Dedifferentiated amniotic fluid mesenchymal stem cell (primary cell): ENCODE results near the gene ATG2B.

Experiments
- DNase-seq: peaks from one replicate; pipeline ENCODE4 v3.0.0-alpha.2; 2016; ENCODE audit errors: extremely low spot score

ATG2B gene

DNA sequence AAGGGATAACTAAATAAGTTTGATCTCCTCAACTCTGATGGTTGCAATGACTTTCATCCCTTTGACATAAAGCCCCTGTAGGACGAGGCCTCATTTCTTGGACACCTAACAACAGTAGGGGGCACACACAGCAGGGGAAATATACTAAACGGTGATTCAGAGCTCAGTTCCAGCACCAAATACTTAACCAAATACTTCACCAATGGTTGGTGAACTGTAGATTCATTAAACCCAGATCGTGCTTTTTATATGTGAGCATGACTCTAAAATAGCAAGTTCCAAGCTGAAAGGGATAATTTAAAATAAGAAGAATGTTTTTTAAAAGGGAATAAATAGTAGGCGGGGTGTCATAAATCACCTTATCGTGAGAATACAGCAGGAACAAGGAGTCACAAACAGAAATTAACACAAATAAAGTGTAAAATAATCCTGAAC, 53.2 kb downstream of the ATG2B start:
- DNase-seq, result no peak

DNA sequence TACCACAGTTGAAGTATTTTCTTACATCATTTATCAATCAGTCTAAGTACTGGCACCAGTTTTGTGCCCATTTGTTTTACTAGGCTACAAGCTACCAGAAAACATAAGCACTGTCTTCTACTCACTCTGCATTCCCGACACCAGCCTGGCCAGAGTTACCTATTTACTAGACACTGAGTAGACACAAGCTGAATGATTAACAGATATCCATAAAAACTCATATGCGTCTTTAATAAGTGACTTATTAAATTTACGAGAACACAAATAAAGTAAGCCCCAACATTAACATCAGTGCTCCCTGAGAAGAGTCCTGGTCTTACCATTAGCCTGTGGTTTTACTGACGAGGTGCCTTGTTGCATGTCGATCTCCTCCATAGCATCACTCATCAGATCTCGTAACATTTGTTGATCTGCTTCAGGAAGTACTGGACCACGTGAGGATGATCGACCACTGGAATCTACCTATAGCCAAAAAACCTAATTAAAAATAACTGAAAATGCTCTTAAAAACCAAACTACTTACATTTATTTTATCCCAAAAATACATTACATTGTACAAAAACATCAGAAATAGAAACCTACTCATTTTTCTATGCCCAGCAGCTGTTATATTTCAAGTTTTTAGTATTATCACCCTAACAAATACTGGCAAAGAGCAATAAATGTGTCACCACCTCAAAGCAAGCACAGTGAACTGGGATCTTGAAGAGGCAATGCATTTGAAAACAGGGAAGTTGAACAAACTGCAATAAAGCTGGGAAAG, 53.8 kb downstream of the ATG2B start:
- no peak for DNase-seq

DNA sequence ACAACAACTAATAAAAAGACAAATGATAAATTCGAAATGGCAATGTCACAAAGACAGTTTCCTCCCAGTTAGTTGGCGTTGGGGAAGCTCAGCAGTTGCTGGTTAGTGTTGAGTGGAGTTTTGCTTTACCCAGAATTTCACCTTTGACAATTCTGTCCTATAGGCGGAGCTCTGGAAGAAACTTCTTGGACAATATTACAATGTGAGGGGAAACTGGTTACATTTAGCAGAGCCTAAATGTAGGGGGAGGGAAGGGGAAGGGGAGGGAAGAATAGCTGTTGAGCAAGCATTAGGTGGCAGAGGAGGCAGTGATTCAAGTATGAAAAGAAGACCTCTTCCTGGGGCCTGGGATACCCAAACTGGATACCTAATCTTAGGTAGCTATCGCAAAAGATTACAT, 55.7 kb downstream of the ATG2B start:
- DNase-seq, result no peak

DNA sequence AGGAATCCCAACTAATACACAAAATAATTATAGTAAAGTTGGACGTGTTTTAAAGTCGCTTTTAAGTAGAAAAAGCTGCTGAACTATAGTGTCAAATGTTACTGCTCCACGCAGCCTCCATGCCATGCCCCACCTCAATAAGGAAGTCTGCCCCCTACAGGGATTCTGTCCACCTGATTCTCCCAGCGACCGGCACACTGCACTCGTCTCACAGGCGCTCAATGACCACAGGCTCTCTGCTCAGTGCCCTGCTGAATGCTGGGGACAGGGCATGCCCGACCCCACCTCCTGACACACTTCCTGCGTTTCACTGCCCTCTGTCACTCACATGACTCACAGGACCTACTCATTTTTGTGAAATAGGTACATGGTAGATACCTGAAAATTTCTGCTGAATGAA, 58.2 kb downstream of the ATG2B start:
- DNase-seq, result no peak

DNA sequence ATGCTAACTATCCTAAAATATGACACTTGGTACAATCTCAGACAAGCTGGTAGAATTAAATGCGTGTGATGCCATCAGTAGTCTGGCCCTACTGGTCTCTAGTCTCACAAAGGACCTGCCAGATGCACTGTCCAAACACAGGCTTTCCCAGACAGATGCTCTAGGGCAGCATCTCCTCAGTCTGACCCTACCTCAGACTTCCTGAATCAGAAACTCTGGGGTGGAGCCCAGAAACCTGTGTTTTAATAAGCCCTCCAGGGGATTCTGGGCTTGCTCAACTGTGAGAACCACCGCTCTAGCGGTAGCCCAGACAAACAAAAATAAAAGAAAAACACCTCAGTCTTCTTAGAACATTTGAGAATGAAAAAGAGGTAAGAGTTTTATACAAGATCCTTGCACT, 59.2 kb downstream of the ATG2B start:
- no peak for DNase-seq

DNA sequence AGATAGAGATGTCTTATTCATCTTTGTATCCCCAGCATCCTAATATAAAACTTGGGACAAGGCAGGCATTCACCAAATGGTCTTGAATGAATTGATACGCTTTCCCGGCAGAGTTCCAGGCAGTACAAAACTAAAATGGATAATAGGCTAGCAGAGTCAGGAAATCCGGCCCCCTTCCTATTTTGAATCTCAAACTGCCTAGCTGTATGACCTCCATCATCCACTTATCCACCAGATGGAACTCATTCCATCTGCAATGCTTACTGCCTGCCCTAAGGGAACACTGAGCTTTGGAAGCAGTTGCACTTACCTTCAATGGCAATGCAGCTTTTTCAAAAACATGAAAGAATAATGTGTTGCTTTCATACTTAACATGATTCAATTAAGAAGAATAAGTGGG, 63.7 kb downstream of the ATG2B start:
- DNase-seq, result no peak

DNA sequence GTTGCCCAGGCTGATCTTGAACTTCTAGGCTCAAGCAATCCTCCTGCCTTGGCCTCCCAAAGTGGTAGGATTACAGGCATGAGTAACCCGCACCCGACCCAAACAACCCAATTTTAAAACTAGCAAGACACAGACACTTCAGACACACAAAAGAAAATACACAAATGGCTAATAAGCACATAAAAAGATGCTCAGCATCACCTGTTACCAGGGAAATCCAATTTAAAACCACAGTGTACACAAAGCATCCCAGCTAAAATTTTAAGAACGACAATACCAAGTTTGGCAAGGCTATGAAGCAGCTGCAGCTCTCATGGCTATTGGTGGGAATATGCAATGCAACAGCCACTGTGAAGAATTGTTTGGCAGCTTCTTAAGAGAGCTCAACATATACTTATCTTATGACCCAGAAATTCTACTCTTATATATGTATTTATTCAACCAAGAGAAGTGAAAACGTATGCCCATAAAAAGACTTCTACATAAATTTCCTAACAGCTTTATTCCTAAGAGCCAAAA, 65.1 kb downstream of the ATG2B start:
- no peak for DNase-seq

DNA sequence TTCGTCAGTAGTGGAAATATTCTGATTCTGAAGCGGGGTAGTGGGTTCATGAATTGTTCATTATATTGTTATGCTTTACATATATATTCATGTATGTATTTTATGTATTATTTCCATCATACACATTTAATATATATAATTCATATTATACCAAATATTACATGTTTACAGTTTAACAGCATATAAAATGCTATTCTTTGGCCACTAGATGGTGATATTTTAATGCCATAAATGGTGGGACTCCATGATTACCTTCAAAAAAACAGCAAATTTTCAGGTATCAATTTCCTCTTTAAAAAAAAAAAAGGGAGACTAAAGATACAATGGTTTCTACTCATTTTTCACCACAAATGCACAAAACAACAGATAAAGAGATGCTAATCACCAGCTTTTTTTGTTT, 66.1 kb downstream of the ATG2B start:
- peak; percentile 27 for DNase-seq

DNA sequence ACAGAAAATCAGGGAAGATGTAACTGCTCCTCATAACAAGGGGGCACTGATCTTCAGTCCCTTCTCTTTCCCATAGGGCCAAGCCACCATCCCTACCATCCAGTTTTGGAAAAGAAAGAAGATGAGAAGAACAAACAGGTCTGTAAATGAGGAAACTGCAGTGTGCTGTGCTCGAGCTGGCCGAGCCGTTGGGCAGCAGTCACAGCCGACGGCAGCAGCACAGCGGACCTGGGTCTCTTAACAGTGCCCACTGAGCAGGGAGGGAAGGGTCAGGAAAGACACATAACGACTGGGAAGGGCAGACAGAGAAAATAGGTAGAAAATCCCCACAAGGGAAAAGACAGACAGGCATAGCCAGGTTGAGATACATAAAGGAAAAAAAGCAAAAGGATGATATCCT, 68.9 kb downstream of the ATG2B start:
- DNase-seq, result no peak

DNA sequence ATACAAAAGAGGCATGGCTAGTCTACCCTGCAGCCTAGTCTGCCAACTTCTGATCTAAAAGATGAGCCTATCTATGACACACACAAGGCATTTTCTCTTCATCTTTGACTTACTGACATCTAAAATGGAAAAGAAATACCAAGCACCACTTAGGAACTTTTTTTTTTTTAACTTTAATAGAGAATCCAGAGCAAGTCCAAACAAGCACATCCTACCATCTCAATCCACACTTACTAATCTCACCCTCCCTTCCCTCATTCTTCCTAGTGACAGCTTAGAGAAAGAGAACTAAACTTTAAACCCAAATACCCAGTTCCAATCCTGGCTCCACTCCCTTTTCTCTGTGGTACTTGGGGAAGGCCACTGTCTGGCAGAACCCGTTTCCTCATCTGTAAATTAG, 75.3 kb downstream of the ATG2B start:
- DNase-seq, result no peak

DNA sequence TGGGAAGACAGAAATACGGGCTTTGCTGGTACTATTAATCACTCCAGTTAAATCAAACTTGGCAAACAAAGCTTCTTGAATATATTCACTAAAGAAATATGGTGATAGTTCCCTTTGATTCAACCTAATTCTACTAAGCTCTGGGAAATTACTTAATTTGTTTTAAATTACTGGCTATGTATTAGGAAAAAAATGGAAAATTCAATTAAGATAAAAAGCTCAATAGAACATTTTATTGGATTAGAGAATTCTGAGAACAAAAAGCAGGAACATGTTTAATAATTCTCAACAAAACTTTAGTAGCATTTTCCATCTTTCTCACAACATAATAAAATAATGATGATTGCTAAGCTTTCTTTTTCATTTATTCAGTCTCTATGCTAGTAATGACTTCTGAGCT, 76.9 kb downstream of the ATG2B start:
- no peak for DNase-seq

DNA sequence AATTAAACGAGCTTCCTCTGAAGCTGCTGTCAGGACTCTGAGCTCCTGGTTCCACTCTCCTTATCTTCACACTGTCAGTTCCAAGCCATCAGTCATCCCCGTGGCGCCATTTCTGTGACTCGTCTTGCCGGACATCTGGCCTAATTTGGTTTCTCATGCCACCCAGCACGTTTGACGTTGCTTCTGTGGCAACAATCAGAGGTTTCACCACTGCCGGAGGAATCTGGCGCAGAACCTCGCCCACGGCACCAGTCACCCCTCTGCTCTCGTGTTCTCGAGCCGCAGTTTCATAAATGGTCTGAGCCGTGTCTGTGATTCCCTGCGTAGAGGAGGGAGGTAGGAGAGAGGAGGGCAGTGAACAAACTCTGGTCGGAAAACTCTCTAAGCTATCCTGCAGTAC, 77.5 kb downstream of the ATG2B start:
- no peak for DNase-seq

DNA sequence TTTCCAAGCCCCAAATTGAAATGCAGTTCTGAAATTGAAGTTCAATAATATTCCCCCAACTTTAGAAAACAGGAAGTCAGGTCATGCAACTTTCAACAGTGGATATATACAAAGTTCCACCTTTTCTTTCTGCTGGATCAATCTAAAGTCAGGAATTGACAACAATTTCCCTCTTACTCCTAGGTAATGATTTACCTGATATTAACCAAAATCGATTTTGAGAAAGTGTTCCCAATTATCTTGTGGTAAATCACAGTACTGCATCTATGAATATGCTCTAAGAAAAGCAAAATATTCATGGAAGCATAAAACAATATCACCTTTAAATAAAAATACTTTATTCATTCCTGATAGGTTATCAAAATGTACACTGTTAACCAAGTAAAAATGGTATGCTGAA, 78.7 kb downstream of the ATG2B start:
- no peak for DNase-seq

DNA sequence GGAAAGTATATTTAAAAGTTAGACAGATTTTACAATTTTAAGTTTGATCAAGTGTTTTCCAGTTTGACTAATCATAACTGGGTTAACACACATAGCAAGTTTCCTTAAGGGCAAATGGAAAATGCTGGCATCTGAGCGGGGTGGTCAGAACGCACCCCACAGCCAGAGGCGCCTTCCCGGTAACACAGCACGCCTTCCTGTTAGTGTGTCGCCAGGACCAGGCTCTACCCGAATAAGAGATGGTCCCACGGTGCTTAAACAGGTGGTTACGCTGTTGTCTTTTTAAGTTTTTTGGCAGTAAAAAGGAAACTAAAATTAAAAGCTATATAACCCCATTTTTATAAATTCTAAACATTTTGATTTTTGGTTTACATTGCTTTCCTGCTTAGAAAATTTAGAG, 79.1 kb downstream of the ATG2B start:
- DNase-seq, result no peak

DNA sequence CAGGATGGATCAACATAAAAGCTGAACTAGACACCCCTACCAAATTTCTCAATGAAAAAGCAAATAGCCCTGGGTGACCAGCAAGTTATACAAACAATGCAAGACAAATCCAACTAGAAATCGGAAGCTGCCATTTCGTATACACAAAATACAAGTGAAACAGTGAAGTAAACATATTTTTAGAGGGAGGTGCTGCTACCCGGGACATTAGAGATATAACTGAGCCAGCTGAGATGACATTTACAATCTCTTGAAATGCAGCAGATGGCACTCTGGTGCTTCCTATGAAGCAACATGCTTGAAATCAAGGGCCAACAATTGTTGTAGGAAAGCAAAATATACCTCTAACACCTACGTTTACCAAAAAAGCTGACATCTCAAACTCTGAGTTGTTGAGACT, 81.7 kb downstream of the ATG2B start:
- no peak for DNase-seq

DNA sequence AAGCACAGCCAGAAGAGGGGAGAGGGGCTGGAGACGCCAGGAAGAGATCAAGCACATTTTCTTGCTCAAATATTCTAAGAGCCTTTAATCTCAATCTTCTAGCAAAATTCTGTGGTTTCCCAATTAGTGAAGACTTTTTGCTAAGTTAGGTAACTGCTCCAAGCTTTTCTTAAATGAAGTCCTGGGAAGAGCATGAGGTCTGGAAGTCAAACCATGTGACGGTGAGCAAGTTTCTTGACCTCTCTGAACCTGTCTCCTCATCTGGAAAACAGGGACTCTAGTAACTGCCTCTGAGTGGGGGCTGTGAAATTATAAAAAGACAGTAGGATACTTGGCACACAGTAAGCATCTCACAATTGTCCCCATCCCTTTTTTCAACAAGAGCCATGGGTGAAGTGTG, 83.0 kb downstream of the ATG2B start:
- DNase-seq, result no peak

DNA sequence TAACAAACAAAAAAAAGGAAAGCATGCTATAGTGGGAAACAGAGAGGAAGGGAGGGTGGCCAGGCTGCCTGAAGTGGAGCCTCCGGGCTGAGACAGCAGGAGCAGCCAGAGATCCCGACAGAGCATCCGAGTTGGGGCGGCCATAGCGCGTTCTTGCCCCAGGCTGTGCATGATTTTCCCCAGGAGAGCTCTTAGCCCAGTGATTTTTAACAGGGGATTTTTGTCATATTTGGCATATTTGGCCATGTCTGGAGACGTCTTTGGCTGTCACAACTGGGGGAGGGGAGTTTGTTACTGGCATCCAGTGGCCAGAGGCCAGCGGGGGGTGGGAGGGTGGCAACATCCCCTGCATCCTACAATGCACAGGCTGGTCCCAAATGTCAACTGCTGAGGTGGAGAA, 83.6 kb downstream of the ATG2B start:
- DNase-seq, result no peak

DNA sequence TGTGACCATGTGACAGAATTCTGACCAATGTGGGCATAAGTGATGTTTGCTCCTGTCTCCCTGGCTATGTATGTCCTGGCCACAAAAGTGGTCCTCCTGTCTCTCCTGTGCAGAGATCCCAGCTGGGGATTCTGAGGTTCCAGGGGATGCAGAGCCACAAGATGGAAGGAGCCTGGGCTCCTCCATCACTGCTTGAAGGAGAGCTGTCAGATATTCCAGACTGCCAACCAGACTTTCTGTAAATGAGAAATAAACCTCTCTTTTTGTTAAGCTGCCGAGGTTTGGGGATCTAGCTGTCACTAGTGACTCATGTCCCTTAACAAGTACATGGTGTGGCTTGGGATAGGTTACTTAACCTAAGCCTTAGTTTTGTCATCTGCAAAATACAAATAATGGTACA, 85.3 kb downstream of the ATG2B start:
- DNase-seq, result no peak

DNA sequence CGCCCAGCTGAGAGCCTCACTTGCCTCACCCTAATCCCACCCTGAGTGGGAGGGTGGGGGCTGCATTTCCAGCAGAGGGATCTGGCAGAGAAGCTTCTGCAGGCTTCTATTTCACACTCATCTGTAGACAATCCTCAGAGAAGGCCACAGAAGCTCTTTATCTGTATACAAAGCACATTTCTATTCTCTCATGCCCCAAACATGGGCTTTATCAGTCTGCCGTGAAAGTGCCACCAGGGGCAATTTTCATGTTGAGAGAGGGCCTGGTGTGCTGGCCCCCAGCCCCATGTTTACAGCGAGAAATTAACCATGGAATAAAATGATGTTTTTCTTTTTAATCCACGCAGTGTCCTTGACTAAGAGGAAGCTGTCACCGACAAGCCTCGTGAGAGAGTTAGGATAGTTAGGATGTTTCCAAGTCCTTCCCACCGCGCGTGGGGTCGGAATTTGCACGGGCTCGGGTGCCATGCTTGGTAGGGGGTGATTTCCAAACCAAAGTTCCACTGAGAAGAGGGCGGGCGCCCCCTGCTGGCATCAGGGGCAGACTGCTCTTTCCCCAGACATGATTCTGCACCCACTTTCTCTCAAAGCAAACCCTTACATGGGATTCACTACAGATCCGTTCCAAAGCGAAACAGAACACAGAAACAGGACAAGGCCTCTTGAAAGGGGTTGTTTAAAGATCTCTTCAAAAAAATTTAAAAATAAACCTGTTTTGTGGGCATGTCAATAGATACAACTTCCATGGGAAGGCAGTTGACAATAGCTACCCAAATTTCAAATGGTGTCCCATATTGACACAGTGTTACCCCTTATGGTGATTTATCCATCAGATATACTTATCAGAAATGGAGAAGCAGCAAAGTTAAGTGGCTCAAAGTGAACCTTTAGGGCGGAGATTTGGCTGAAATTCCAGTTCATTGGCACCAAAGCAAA, 87.7 kb downstream of the ATG2B start:
- DNase-seq, result peak; percentile 67

DNA sequence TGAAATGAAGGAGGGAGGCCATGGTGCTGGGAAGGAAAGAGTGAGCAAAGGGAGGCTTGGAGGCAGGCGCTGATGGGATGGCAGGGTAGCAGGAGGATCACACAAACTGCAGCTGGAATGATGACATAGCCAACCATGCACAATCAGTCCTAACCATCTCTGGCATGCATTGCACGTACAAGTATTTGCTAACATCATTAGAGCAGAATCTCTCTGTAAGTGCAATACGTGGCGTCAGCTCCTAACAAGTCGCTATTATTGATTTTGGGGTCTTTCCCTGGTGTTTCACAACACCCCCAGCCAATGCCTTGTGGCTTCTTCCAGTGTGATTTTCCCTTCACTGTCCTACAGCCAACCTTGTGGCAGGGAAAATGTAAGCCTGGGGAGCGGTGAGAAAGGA, 88.6 kb downstream of the ATG2B start:
- peak; percentile 33 for DNase-seq

DNA sequence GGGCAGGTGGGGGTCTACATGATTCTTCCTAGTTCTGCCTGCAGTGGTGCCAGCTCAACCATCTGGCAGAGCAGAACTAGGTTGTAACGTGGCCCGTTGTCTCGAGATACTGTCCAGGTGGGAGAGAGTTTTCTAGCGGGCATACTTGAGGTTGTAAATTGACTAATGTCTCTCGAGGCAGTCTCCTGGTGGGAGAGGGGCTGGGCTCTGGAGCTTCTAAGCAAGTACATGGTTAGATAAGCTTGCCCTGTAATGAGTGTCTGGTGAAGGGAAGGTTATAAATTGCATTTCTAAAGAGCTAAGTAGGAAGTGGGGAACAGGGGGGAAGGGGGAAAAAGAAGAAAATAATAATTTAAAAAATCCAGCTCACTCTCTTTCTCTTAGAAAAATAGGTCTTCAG, 89.0 kb downstream of the ATG2B start:
- no peak for DNase-seq

DNA sequence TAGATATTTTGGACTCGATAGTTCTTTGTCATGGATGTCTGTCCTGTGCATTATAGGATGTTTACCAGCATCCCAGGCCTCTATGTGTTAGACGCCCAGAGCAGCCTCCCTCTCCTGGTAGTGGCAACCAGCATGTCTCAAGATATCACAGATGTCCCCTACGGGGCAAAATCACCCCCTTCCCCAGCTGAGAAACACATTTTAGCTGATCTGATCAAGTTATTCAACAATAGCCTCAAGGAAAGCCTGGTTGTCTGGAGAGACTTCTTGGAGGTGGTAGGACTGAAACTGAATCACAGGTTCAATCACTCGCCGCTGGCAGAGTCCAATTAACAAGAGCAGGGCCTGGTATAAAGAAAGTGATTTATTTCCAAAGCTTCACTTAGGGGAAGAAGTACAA, 89.5 kb downstream of the ATG2B start:
- no peak for DNase-seq
